ENCODE results near the gene FALEC. TPM values are rescaled to one million over a fixed set of nuclear protein-coding genes. Genes with fewer than 3 reads are reported as not detected.
A peak's percentile ranks its signal among the peaks of the same experiment; 100 is the strongest.

The FALEC gene
- total RNA-seq, 1 donor from 2014 or later = 1.2 TPM

GRCh38 chr1:150548632-150549495 lies 33.3 kb downstream of the FALEC start, which contains the start of gene ADAMTSL4:
Gene ADAMTSL4 (plus strand): TSS chr1:150549408. CDS start chr1:150552289, 2,881 bp downstream.
- Mint-ChIP-seq H3K9me3 (ENCODE audit: unreplicated experiment) (no peaks in the 10 kb centered on the region), H3K4me3 (ENCODE audit: unreplicated experiment) (peak within 1 kb of the TSS; percentile 79), H3K4me1 (ENCODE audit: unreplicated experiment) (peaks cover 3% of the 10 kb centered on the region), H3K27ac (ENCODE audit: unreplicated experiment) (no peak within 1 kb of the TSS), H3K36me3 (ENCODE audit: low read depth, unreplicated experiment) (no peaks in the 10 kb centered on the region), H3K27me3 (ENCODE audit: unreplicated experiment) (peaks cover 19% of the 10 kb centered on the region)
- peak; percentile 68 for DNase-seq (ENCODE audit: low spot score)
- TF ChIP-seq, protein P1, sequence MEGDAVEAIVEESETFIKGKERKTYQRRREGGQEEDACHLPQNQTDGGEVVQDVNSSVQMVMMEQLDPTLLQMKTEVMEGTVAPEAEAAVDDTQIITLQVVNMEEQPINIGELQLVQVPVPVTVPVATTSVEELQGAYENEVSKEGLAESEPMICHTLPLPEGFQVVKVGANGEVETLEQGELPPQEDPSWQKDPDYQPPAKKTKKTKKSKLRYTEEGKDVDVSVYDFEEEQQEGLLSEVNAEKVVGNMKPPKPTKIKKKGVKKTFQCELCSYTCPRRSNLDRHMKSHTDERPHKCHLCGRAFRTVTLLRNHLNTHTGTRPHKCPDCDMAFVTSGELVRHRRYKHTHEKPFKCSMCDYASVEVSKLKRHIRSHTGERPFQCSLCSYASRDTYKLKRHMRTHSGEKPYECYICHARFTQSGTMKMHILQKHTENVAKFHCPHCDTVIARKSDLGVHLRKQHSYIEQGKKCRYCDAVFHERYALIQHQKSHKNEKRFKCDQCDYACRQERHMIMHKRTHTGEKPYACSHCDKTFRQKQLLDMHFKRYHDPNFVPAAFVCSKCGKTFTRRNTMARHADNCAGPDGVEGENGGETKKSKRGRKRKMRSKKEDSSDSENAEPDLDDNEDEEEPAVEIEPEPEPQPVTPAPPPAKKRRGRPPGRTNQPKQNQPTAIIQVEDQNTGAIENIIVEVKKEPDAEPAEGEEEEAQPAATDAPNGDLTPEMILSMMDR (IDR thresholded peaks at IDR 0.05; ENCODE audit: unreplicated experiment) = no peak

DNA sequence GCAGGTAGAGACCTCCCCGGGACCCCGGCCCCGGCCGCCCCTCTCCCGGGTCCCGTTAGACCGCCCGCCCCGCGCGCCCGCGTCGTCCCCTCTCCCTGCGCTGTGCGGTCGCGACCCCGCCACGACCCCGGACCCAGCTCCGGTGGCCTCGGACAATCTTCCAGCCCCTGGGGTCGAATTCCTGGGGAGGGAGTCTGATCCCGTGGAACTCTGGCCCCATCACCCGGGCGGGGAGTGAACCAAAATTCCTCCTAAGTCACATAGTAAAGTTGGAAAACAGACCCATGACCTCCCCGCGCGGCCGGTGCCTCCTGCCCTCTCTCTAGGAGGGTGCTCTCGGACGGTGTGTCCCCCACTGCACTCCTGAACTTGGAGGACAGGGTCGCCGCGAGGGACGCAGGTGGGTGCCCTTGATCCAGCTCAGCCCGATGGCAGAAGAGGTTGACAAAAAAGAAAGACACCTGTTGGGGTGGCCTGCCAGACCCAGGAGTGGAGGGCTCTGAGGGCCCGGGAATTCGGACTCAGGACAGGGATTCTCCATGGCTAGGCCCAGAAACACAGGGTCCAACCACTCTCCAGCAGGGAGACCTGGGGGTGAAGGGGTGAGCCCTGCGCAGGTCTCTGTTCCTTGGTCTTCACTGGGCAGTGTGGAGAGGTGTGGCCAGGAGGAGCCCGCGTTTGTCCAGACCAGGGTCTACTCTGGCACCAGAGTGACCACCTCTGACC lies 34.1 kb downstream of the FALEC start:
- Mint-ChIP-seq H3K4me3 (ENCODE audit: unreplicated experiment) (peak overlapping the region; percentile 79), H3K9me3 (ENCODE audit: unreplicated experiment) (no peaks in the 10 kb centered on the region), H3K4me1 (ENCODE audit: unreplicated experiment) (peaks cover 3% of the 10 kb centered on the region), H3K27ac (ENCODE audit: unreplicated experiment) (no peak overlapping the region), H3K36me3 (ENCODE audit: low read depth, unreplicated experiment) (no peaks in the 10 kb centered on the region), H3K27me3 (ENCODE audit: unreplicated experiment) (peaks cover 21% of the 10 kb centered on the region)
- DNase-seq (ENCODE audit: low spot score) = no peak
- TF ChIP-seq, protein P1 (IDR thresholded peaks at IDR 0.05; ENCODE audit: unreplicated experiment) = no peak

DNA sequence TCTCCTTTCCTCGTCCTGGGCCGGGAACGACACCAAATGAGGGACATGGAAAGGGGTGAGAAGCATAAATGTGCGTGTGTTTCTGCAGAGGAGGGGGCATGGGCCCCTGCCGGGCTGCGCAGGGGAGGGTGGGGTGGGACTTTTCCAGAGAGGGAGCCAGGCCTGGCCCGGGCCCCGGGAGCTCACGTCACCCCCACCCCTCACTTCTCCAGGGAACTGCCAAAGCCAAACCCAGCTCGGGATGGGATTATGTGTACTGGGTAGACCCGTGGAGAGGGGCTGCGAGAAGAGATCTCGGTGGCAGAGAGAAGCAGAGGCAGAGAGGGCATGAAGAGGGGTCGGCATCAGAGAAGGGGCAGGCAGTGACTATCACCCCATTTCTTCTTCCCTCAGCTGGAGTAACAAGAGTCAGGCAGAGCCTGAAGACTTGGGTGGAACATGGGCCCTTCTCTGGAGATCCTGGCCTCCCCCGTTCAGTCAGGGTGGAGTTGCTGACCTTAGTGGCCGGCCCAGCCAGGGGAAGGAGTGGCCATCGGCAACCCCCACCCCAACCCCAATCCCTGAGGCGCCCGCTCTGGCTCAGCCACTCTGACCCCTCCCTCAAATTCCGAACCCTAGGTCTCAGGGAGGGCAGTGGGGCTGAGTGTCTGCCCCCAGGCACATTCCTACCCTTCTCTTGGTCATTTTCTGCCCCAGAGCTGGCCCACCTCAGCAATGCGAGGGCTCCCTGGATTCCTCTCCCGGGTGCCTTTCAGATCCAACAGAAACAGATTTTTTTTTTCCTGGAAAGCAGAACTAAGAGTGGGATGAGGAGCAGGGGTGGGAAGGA lies 34.9 kb downstream of the FALEC start:
- H3K36me3 Mint-ChIP-seq (ENCODE audit: low read depth, unreplicated experiment) = peaks cover 2% of the 10 kb centered on the region
- H3K4me1 Mint-ChIP-seq (ENCODE audit: unreplicated experiment) = peaks cover 3% of the 10 kb centered on the region
- TF ChIP-seq, protein P1 (IDR thresholded peaks at IDR 0.05; ENCODE audit: unreplicated experiment) = no peak
- H3K27me3 Mint-ChIP-seq (ENCODE audit: unreplicated experiment) = peaks cover 22% of the 10 kb centered on the region
- no peak overlapping the region for H3K4me3 Mint-ChIP-seq (ENCODE audit: unreplicated experiment)
- no peak for DNase-seq (ENCODE audit: low spot score)
- H3K27ac Mint-ChIP-seq (ENCODE audit: unreplicated experiment) = no peak overlapping the region
- H3K9me3 Mint-ChIP-seq (ENCODE audit: unreplicated experiment) = no peaks in the 10 kb centered on the region

GRCh38 chr1:150551051-150551783 lies 35.7 kb downstream of the FALEC start:
- peaks cover 3% of the 10 kb centered on the region for H3K4me1 Mint-ChIP-seq (ENCODE audit: unreplicated experiment)

More at GRCh38 chr1:150551051-150551783, 35.7 kb downstream of the FALEC start:
- H3K27me3 Mint-ChIP-seq (ENCODE audit: unreplicated experiment) = peaks cover 22% of the 10 kb centered on the region
- H3K27ac Mint-ChIP-seq (ENCODE audit: unreplicated experiment) = no peak overlapping the region
- H3K9me3 Mint-ChIP-seq (ENCODE audit: unreplicated experiment) = no peaks in the 10 kb centered on the region
- TF ChIP-seq, protein P1 (IDR thresholded peaks at IDR 0.05; ENCODE audit: unreplicated experiment) = no peak
- H3K36me3 Mint-ChIP-seq (ENCODE audit: low read depth, unreplicated experiment) = peaks cover 5% of the 10 kb centered on the region
- no peak overlapping the region for H3K4me3 Mint-ChIP-seq (ENCODE audit: unreplicated experiment)
- DNase-seq (ENCODE audit: low spot score) = no peak
